ENCODE results near the gene JMJD6. TPM values are rescaled to one million over a fixed set of nuclear protein-coding genes. Genes with fewer than 3 reads are reported as not detected.
A peak's percentile ranks its signal among the peaks of the same experiment; 100 is the strongest.

JMJD6 gene
- total and polyA plus RNA-seq, 2 of the 8 experiments (the other 6 are each of a cell fraction or from before 2014, with no cell fraction given) = 8.6 to 18.6 TPM

DNA sequence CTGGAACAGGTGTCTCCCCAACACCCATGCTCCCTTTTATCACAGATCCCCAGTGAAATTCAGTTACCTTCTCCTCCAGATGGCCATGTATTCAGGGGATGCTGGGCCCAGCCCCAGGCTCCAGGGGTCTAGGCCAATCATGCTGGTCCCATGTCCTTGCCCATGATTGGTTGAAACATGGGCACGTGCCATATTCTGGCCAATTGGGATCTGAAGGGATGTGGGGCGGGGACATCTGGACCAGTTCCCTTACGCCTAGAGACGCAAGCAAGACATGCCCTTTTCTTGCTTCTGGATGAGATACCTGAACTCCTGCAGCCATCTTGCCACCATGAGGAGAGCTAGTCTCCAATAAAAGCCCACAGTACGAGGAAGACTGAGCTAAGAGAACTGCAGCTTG is 51.8 kb downstream of the JMJD6 start:
- Histone ChIP-seq H3K14ac (ENCODE audit: insufficient read length) (no peak overlapping the region), H3K4me3 (ENCODE audit: extremely low read depth in 1 of 4, insufficient read depth in 2 of 4, low read depth in 3 of 4, low read length in 4 of 4) (no peak overlapping the region), H4K5ac (ENCODE audit: insufficient read length, low read depth, low read length) (no peak overlapping the region), H3K23ac (ENCODE audit: insufficient read length) (no peak overlapping the region), H4K20me1 (replicated peaks in 1 of 2; ENCODE audit: control insufficient read depth in 1 of 2, insufficient read depth in 2 of 2, low read length in 2 of 2) (peaks cover 0 to 2% of the 10 kb centered on the region in 2 experiments), H2AK5ac (ENCODE audit: low read depth, low read length) (no peak overlapping the region), H2AFZ (ENCODE audit: low read length) (no peak overlapping the region), H3K36me3 (ENCODE audit: control insufficient read depth in 2 of 4, insufficient read depth in 4 of 4, low read length in 3 of 4) (no peaks in the 10 kb centered on the region), H3K18ac (ENCODE audit: extremely low read depth, low read length) (no peak overlapping the region), H2BK120ac (replicated peaks; ENCODE audit: low read depth, low read length) (no peak overlapping the region), H3K9me3 (ENCODE audit: insufficient read depth in 2 of 2, low read depth in 1 of 2, low read length in 1 of 2) (no peaks in the 10 kb centered on the region), H2BK5ac (ENCODE audit: low read depth, low read length) (no peak overlapping the region), H3K4me1 (replicated peaks in 1 of 4; ENCODE audit: control insufficient read depth in 3 of 4, insufficient read depth in 4 of 4, low read length in 3 of 4) (peaks cover 3 to 10% (median 8%) of the 10 kb centered on the region in 4 experiments), H2BK12ac (ENCODE audit: low read depth, low read length) (no peak overlapping the region), H3K79me2 (ENCODE audit: control insufficient read depth in 1 of 2, insufficient read depth in 2 of 2, low read length in 2 of 2) (no peaks in the 10 kb centered on the region), H3K27ac (ENCODE audit: low read depth, low read length) (no peak overlapping the region), H3K79me1 (ENCODE audit: low read depth, low read length) (no peaks in the 10 kb centered on the region), H2BK20ac (ENCODE audit: low read length) (no peak overlapping the region), H4K91ac (replicated peaks; ENCODE audit: insufficient read length, low read length) (no peak overlapping the region), H3K4me2 (ENCODE audit: insufficient read depth in 1 of 2, low read depth in 2 of 2, low read length in 2 of 2) (no peak overlapping the region), H3K56ac (replicated peaks; ENCODE audit: insufficient read length, low read depth, low read length) (no peak overlapping the region), H3K9ac (replicated peaks in 1 of 4; ENCODE audit: extremely low read depth in 1 of 4, low read depth in 3 of 4, low read length in 3 of 4) (no peak overlapping the region), H4K8ac (ENCODE audit: extremely low read depth, insufficient read depth, low read length) (no peak overlapping the region), H2BK15ac (ENCODE audit: low read length) (no peak overlapping the region), H3K23me2 (ENCODE audit: low read depth, low read length) (peaks cover 10% of the 10 kb centered on the region), H3K4ac (replicated peaks; ENCODE audit: insufficient read length, low read depth, low read length) (no peak overlapping the region), H3K27me3 (replicated peaks in 1 of 4; ENCODE audit: control insufficient read depth in 3 of 4, extremely low read depth in 1 of 4, insufficient read depth in 3 of 4, low read length in 3 of 4) (no peaks in the 10 kb centered on the region)
- POLR2A ChIA-PET (ENCODE audit: partially characterized antibody) = no interaction called here
- DNase-seq (ENCODE audit: low read depth in 1 of 2, low spot score in 2 of 2) (no peak), FAIRE-seq (no peak)
- WGBS, 2 experiments (ENCODE audit: extremely low coverage in 1 of 2, insufficient coverage in 1 of 2, insufficient read length in 1 of 2, insufficient replicate concordance in 2 of 2, low coverage in 1 of 2, low lambda C conversion rate in 2 of 2, missing lambda C conversion rate in 1 of 2) = 84% methylated on average over 5 of the region's 5 CpGs; no CpG with 5 or more reads in 1 of the 2 experiments
- CTCF ChIA-PET (ENCODE audit: partially characterized antibody) = interaction anchor here (1.3 to 2.5 kb wide), 2 partner anchors 9 to 21 kb away, joined by 3 to 9 read pairs; no protein-coding TSS in a partner anchor
- no peak for TF ChIP-seq ATF3 (IDR thresholded peaks at IDR 0.05; ENCODE audit: insufficient read depth, low read depth, low read length)
- TF ChIP-seq EZH2 (IDR thresholded peaks at IDR 0.05; ENCODE audit: low read depth, low read length, severe bottlenecking) = no peak
- peak; percentile 59; the same call in 1 of the 2 replicates for TF ChIP-seq USF2 (IDR thresholded peaks at IDR 0.05; ENCODE audit: low read length)
- TF ChIP-seq CHD2 (IDR thresholded peaks at IDR 0.05; ENCODE audit: low read length) = no peak
- TF ChIP-seq HDAC2 (IDR thresholded peaks at IDR 0.05; ENCODE audit: borderline replicate concordance in 1 of 2, low read depth in 2 of 2, low read length in 2 of 2) = no peak

Measured in H1 (cell line).